H1 (cell line): ENCODE results near the gene SERPINB5.

Experiments
- POLR2A ChIP-seq, 2 experiments: IDR thresholded peaks; 1 replicate in 1 of 2; 2 replicates in 1 of 2; pipeline ENCODE4 v1.6.1; 2011; ENCODE audit warnings: low read depth in 2 of 2, low read length in 2 of 2, mild to moderate bottlenecking in 2 of 2; ENCODE audit errors: control extremely low read depth in 1 of 2
- RAD21 ChIP-seq, 2 experiments: IDR thresholded peaks in 1 of 2; conservative IDR thresholded peaks in 1 of 2; 2 replicates each; pipeline ENCODE4 v1.6.1; 2011; ENCODE audit warnings: low read depth in 2 of 2, low read length in 2 of 2, improper control_type of control experiment in 1 of 2, inconsistent platforms in 1 of 2, mild to moderate bottlenecking in 1 of 2, moderate library complexity in 1 of 2
- SIN3A ChIP-seq, 2 experiments: IDR thresholded peaks in 1 of 2; conservative IDR thresholded peaks in 1 of 2; 2 replicates each; pipeline ENCODE4 v1.6.1; 2011 to 2012; ENCODE audit warnings: low read length in 2 of 2, improper control_type of control experiment in 1 of 2, low read depth in 1 of 2, mild to moderate bottlenecking in 1 of 2
- ZNF274 ChIP-seq: IDR thresholded peaks from 2 replicates; pipeline ENCODE4 v1.7.0; 2012; ENCODE audit warnings: low read length, borderline replicate concordance; ENCODE audit errors: extremely low read depth

DNA sequence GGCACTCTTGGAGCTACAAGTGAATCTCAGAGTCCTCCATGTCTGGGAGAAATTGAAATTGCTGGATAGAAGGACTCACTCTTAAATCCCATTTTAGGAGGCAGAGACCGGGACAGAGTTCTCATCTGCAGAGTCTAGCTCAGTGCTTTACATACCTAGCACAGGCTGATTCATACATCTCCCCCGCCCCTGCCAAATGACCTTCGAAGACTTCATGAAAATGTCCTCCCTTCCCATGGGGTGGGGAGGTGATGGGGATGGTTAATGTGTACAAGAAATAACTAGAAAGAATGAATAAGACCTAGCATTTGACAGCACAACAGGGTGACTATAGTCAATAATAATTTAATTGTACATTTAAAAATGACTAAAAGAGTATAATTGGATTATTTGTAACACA lies 8.2 kb upstream of the SERPINB5 start:
- TF ChIP-seq ZNF274, result no peak
- no peak for TF ChIP-seq POLR2A (IDR thresholded peaks at IDR 0.05; ENCODE audit: control extremely low read depth in 1 of 2, low read depth in 2 of 2, low read length in 2 of 2)
- no peak for TF ChIP-seq SIN3A (conservative IDR thresholded peaks at IDR 0.05 in 1 of 2, IDR thresholded peaks at IDR 0.05 in 1 of 2; ENCODE audit: low read depth in 1 of 2, low read length in 2 of 2)
- no peak for TF ChIP-seq RAD21 (IDR thresholded peaks at IDR 0.05 in 1 of 2, conservative IDR thresholded peaks at IDR 0.05 in 1 of 2; ENCODE audit: low read depth in 2 of 2, low read length in 2 of 2)
